GM18909 (cell line): ENCODE data around the gene FIG4.
"Not testable (repeated sequence)": the region's sequence is repeated elsewhere in the genome, so short reads cannot be mapped to it uniquely, and the experiment has no call there.

Source experiments
- ATAC-seq: cut with Tn5 transposase; IDR thresholded peaks from one replicate; pipeline ENCODE4 v1.9.1; 2021; ENCODE audit warnings: mild to moderate bottlenecking; ENCODE audit not compliant: unreplicated experiment, poor library complexity

The FIG4 gene

GRCh38 chr6:109690737-109691621 is at the start of gene FIG4, which contains the start of gene AK9:
Gene FIG4, plus strand, starts transcription at chr6:109691296. Its CDS starts 140 bp downstream, at chr6:109691436.
Gene AK9, minus strand, starts transcription at chr6:109691202. Its CDS starts 15,457 bp downstream, at chr6:109675745.
- peak; percentile 98 for ATAC-seq

GRCh38 chr6:109644131-109644530 is 47.0 kb upstream of the FIG4 start:
- ATAC-seq, result no peak

GRCh38 chr6:109653264-109653663 is 37.8 kb upstream of the FIG4 start:
- no peak for ATAC-seq

GRCh38 chr6:109655761-109656262 is 35.3 kb upstream of the FIG4 start:
- ATAC-seq, result no peak

- no peak for ATAC-seq
Measured at GRCh38 chr6:109660526-109661320, 30.4 kb upstream of the FIG4 start.

- ATAC-seq, result no peak
Measured at GRCh38 chr6:109662192-109662591, 28.9 kb upstream of the FIG4 start.

- ATAC-seq, result no peak
Measured at GRCh38 chr6:109669811-109670210, 21.3 kb upstream of the FIG4 start.

- ATAC-seq, result no peak
Measured at GRCh38 chr6:109671733-109672132, 19.4 kb upstream of the FIG4 start.

- ATAC-seq, result no peak
Measured at GRCh38 chr6:109672175-109672574, 18.9 kb upstream of the FIG4 start.

- ATAC-seq, result no peak
Measured at GRCh38 chr6:109672839-109673238, 18.3 kb upstream of the FIG4 start.

GRCh38 chr6:109676724-109677123 is 14.4 kb upstream of the FIG4 start:
- no peak for ATAC-seq

GRCh38 chr6:109678240-109678639 is 12.9 kb upstream of the FIG4 start:
- ATAC-seq, result no peak

- not testable (repeated sequence) for ATAC-seq
Measured at GRCh38 chr6:109678661-109679505, 12.2 kb upstream of the FIG4 start.

GRCh38 chr6:109686566-109687265 is 4.4 kb upstream of the FIG4 start:
- ATAC-seq, result no peak

- ATAC-seq, result no peak
Measured at GRCh38 chr6:109687271-109687761, 3.8 kb upstream of the FIG4 start.

GRCh38 chr6:109690373-109690736 is 741 bp upstream of the FIG4 start:
- ATAC-seq, result peak; percentile 46

GRCh38 chr6:109693111-109693510 is 2.0 kb downstream of the FIG4 start:
- peak; percentile 37 for ATAC-seq

- ATAC-seq, result no peak
Measured at GRCh38 chr6:109695468-109695867, 4.4 kb downstream of the FIG4 start.

GRCh38 chr6:109696355-109696754 is 5.3 kb downstream of the FIG4 start:
- no peak for ATAC-seq
